ENCODE measurements around the gene CBFA2T3.

Gene CBFA2T3

DNA sequence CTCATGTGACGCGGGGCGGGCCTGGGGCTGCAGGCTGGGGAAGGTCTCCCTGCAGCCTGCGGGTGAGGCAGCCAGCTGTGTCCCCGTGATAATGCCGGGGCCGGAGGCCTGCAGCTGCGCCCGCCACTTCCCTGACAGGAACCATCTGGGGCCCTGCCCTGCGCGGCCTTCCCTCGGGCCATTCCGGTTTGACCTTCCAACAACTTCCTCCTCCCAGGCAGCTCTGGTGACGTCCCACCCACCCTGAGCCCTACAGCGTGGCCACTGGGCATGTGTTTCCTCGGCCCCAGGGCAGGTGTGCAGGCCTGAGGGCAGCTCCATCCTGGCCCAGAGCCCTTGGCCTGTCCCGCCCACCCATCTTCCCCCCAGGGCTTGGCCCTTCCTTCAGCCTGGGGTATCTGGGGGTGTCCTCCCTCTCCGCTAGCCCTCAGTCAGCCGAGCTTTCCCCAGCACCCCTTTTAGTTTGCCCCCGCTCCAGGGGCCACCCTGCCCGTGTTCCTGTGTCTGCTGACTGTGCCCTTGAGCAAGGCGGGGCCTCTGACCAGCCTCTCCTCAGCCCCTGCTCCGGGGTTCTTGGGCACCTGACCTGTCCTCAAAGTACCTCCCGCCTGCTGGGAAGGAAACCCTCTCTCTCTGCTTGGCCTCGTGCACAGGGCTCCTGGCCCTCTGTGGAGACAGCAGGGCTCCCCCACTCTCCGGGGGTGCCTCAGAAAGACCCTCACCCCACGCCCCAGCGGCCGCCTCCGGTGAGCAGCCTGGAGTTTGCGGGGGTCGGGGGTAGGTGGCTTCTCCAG, at the start of gene CBFA2T3:
TSS of gene CBFA2T3 (minus strand) at position 190 of the 794 bp plus-strand sequence. CDS start 400 bp downstream, outside the sequence.
- DNase-seq (ENCODE audit: low spot score) = peak; percentile 61
- TF ChIP-seq, protein P1, sequence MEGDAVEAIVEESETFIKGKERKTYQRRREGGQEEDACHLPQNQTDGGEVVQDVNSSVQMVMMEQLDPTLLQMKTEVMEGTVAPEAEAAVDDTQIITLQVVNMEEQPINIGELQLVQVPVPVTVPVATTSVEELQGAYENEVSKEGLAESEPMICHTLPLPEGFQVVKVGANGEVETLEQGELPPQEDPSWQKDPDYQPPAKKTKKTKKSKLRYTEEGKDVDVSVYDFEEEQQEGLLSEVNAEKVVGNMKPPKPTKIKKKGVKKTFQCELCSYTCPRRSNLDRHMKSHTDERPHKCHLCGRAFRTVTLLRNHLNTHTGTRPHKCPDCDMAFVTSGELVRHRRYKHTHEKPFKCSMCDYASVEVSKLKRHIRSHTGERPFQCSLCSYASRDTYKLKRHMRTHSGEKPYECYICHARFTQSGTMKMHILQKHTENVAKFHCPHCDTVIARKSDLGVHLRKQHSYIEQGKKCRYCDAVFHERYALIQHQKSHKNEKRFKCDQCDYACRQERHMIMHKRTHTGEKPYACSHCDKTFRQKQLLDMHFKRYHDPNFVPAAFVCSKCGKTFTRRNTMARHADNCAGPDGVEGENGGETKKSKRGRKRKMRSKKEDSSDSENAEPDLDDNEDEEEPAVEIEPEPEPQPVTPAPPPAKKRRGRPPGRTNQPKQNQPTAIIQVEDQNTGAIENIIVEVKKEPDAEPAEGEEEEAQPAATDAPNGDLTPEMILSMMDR (IDR thresholded peaks at IDR 0.05; ENCODE audit: extremely low read depth, missing control alignments) = no peak

DNA sequence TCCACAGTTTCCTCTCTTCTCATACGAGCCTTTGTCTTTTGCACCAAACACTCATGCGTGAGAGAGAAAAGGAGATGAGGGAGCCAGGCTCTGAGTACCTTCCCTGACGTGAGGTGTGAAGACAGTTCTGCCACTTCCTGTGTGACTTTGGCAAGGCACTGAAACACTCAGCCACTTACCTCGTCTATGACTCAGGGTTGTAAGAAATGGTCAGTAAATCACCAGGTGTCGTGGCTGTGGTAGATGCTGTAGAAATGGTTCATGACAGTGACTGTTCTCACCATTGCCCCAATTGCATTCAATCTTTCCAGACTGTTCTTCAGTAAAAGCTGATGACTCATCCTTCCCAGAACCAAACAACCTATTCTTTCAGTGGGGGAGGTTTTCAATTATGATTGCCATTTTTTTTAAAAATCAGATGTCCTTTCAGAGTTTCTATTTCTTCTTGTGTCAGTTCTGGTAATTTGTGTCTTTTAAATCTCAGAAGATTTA, 49.2 kb upstream of the CBFA2T3 start:
- peak; percentile 52 for DNase-seq (ENCODE audit: low spot score)
- TF ChIP-seq, protein P1 (IDR thresholded peaks at IDR 0.05; ENCODE audit: extremely low read depth, missing control alignments) = no peak

DNA sequence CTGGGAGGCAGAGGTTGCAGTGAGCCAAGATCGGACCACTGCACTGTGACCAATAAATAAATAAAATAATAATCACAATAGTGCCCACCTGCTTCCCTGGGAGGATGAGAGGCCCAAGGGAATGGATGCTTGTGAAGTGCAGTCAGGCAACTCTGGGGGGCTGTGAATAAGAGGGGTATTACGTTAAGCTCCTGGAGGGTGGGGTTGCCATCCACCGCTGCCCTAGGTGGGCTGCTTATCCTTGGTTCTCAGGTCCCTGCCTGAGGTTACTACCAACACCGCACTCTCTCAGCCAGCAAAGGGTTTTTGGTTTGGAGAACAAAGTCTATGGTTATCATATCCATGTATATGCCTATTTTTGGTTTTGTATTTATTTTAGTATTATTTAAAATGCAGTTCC, 48.6 kb upstream of the CBFA2T3 start:
- no peak for DNase-seq (ENCODE audit: low spot score)
- TF ChIP-seq, protein P1 (IDR thresholded peaks at IDR 0.05; ENCODE audit: extremely low read depth, missing control alignments) = no peak

GRCh38 chr16:89024546-89025060, 47.6 kb upstream of the CBFA2T3 start:
- DNase-seq (ENCODE audit: low spot score) = no peak

GRCh38 chr16:89023621-89024511, 46.9 kb upstream of the CBFA2T3 start:
- DNase-seq (ENCODE audit: low spot score) = no peak
- TF ChIP-seq, protein P1 (IDR thresholded peaks at IDR 0.05; ENCODE audit: extremely low read depth, missing control alignments) = no peak

More at GRCh38 chr16:89024546-89025060, 47.6 kb upstream of the CBFA2T3 start:
- TF ChIP-seq, protein P1 (IDR thresholded peaks at IDR 0.05; ENCODE audit: extremely low read depth, missing control alignments) = no peak

DNA sequence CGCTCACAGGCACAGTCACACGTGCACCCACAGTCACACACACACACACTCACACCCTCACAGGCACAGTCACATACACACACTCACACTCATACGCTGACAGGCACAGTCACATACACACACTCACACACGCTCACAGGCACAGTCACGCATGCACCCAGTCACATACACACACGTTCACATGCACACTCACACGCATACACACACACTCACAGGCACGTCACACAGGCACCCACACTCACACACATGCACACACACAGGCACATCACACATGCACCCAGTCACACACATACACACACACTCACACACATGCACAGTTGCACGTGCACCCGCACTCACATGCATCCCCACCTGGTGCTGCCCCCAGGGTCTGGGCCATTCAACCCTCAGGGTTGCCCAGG, 46.1 kb upstream of the CBFA2T3 start:
- DNase-seq (ENCODE audit: low spot score) = no peak
- TF ChIP-seq, protein P1 (IDR thresholded peaks at IDR 0.05; ENCODE audit: extremely low read depth, missing control alignments) = no peak

Data from GM20000 (cell line).